K562 (cell line): Measurements from ENCODE around the gene UBE2J2. TPM values are rescaled to one million over a fixed set of nuclear protein-coding genes. Genes with fewer than 3 reads are reported as not detected.
A peak's percentile ranks its signal among the peaks of the same experiment; 100 is the strongest.

ENCODE experiments used
- BMI1 ChIP-seq: fragments of 150-350 bp; IDR thresholded peaks from 2 replicates; pipeline ENCODE4 v1.6.1; 2014; ENCODE audit warnings: low read length
- CAMTA2 ChIP-seq: fragments of 250-450 bp; sonication (Bioruptor Pico); conservative IDR thresholded peaks from 2 replicates; pipeline ENCODE4 v1.5.1; 2022
- EP300 ChIP-seq: IDR thresholded peaks from 2 replicates; pipeline ENCODE4 v1.6.1; 2012; ENCODE audit warnings: low read length, improper control_type of control experiment
- FOXA3 ChIP-seq, 2 experiments: fragments of 450-650 bp in 1 of 2; sonication (generic) in 1 of 2; formaldehyde crosslinking; IDR thresholded peaks in 1 of 2; conservative IDR thresholded peaks in 1 of 2; 2 replicates each; pipeline versions ENCODE4 v1.4.0 to v1.8.0; 2020 to 2022; ENCODE audit warnings: mild to moderate bottlenecking in 2 of 2, missing genetic modification reagents in 1 of 2
- GATAD2B ChIP-seq: fragments of 450-650 bp; IDR thresholded peaks from 2 replicates; pipeline ENCODE4 v1.6.1; 2017; ENCODE audit warnings: mild to moderate bottlenecking, borderline replicate concordance
- MAFG ChIP-seq: fragments of 450-650 bp; conservative IDR thresholded peaks from 2 replicates; pipeline ENCODE4 v1.6.1; 2016; ENCODE audit warnings: missing genetic modification characterization, missing compliant biosample characterization
- MCM3 ChIP-seq: fragments of 450-650 bp; IDR thresholded peaks from 2 replicates; pipeline ENCODE4 v1.6.1; 2016
- MYNN ChIP-seq, 2 experiments: sonication (generic); formaldehyde crosslinking in 1 of 2; IDR thresholded peaks; 2 replicates each; pipeline versions ENCODE4 v1.5.0 to v1.6.1; 2016 to 2020; ENCODE audit warnings: antibody characterized with exemption in 1 of 2, missing genetic modification reagents in 1 of 2
- NFXL1 ChIP-seq: fragments of 450-650 bp; formaldehyde crosslinking; IDR thresholded peaks from 2 replicates; pipeline ENCODE4 v1.4.0; 2021; ENCODE audit warnings: mild to moderate bottlenecking
- PHB ChIP-seq: fragments of 250-450 bp; sonication (Bioruptor Pico); IDR thresholded peaks from 2 replicates; pipeline ENCODE4 v1.5.0; 2021
- POLR2AphosphoS5 ChIP-seq: IDR thresholded peaks from 2 replicates; pipeline ENCODE4 v1.6.1; 2011; ENCODE audit warnings: mild to moderate bottlenecking, low read depth, low read length, moderate library complexity; ENCODE audit not compliant: control insufficient read depth, insufficient read depth
- PTRF ChIP-seq: fragments of 450-650 bp; IDR thresholded peaks from 2 replicates; pipeline ENCODE4 v1.6.1; 2016; ENCODE audit warnings: mild to moderate bottlenecking, missing genetic modification characterization, missing compliant biosample characterization
- RBM14 ChIP-seq: fragments of 200-400 bp; formaldehyde crosslinking; IDR thresholded peaks from 2 replicates; pipeline ENCODE4 v1.6.1; 2018; ENCODE audit warnings: low read depth, mild to moderate bottlenecking, low read length, moderate library complexity, borderline replicate concordance; ENCODE audit not compliant: insufficient read depth
- RBM15 ChIP-seq: fragments of 200-400 bp; formaldehyde crosslinking; IDR thresholded peaks from 2 replicates; pipeline ENCODE4 v1.6.1; 2018; ENCODE audit warnings: mild to moderate bottlenecking, low read length, moderate library complexity; ENCODE audit not compliant: insufficient read depth
- SUPT5H ChIP-seq: fragments of 450-650 bp; IDR thresholded peaks from 2 replicates; pipeline ENCODE4 v1.6.1; 2016
- TEAD1 ChIP-seq, 2 experiments: fragments of 450-650 bp in 1 of 2; sonication (generic) in 1 of 2; formaldehyde crosslinking; IDR thresholded peaks; 2 replicates each; pipeline versions ENCODE4 v1.4.0 to v1.8.0; 2020 to 2022; ENCODE audit warnings: mild to moderate bottlenecking in 2 of 2, missing genetic modification reagents in 1 of 2
- ZNF3 ChIP-seq: fragments of 250-450 bp; sonication (Bioruptor Pico); IDR thresholded peaks from 2 replicates; pipeline ENCODE4 v1.5.0; 2021; ENCODE audit warnings: mild to moderate bottlenecking, moderate library complexity
- ZNF311 ChIP-seq: fragments of 250-450 bp; sonication (Bioruptor Pico); IDR thresholded peaks from 2 replicates; pipeline ENCODE4 v1.4.0; 2020; ENCODE audit warnings: mild to moderate bottlenecking, moderate library complexity
- ZNF324 ChIP-seq: fragments of 250-450 bp; sonication (Bioruptor Pico); IDR thresholded peaks from 2 replicates; pipeline ENCODE4 v1.4.0; 2020; ENCODE audit warnings: mild to moderate bottlenecking
- ZNF384 ChIP-seq: IDR thresholded peaks from 2 replicates; pipeline ENCODE4 v1.6.1; 2012; ENCODE audit warnings: low read depth, low read length, improper control_type of control experiment
- ZNF589 ChIP-seq: fragments of 200-800 bp; sonication (Bioruptor generic); IDR thresholded peaks from 2 replicates; pipeline ENCODE4 v1.6.1; 2016; ENCODE audit warnings: low read depth, missing genetic modification characterization, missing compliant biosample characterization
- ZNF764 ChIP-seq: fragments of 250-450 bp; sonication (Bioruptor Pico); IDR thresholded peaks from 2 replicates; pipeline ENCODE4 v1.4.0; 2020; ENCODE audit warnings: low read depth, mild to moderate bottlenecking, moderate library complexity
- ZNF766 ChIP-seq: fragments of 200-800 bp; sonication (Bioruptor generic); conservative IDR thresholded peaks from 2 replicates; pipeline ENCODE4 v1.6.1; 2016; ENCODE audit warnings: missing genetic modification characterization, missing compliant biosample characterization
- polyA plus RNA-seq, 8 experiments: library from polyadenylated mRNA; depleted of rRNA in 4 of 8; stranded (reverse) in 5 of 8; unstranded in 3 of 8; fragments of >200 nt; fragmentation: Nextera tagmentation in 2 of 8; fragmentation: Illumina TruSeq in 1 of 8; extraction: Ambion mirVana in 2 of 8; extraction: Trizol in 1 of 8; gene quantifications; 2 replicates each; pipeline versions ENCODE4 v1.2.1 to v1.2.3, GENCODE V29; 2011 to 2014; ENCODE audit warnings: inconsistent platforms in 1 of 8, missing spikeins in 1 of 8
- total RNA-seq, 7 experiments: library from RNA; depleted of rRNA in 6 of 7; stranded (reverse); fragments of >200 nt in 6 of 7; fragmentation: Illumina TruSeq in 2 of 7; extraction: Trizol in 2 of 7; gene quantifications; 2 replicates each; pipeline versions ENCODE4 v1.2.1 to v1.2.3, GENCODE V29; 2011 to 2021; ENCODE audit warnings: low replicate concordance in 1 of 7
- TF ChIP-seq, protein P1 (sequence below): fragments of 450-650 bp; formaldehyde crosslinking; IDR thresholded peaks from 2 replicates; pipeline ENCODE4 v1.4.0; 2020; ENCODE audit warnings: mild to moderate bottlenecking
- TF ChIP-seq, protein P2 (sequence below): sonication (generic); formaldehyde crosslinking; IDR thresholded peaks from 2 replicates; pipeline ENCODE4 v1.8.0; 2022; ENCODE audit warnings: missing genetic modification reagents, mild to moderate bottlenecking, moderate library complexity, borderline replicate concordance
- TF ChIP-seq, protein P3 (sequence below), 3 experiments: fragments of 200-800 bp in 1 of 3; sonication (Bioruptor generic) in 1 of 3; sonication (generic) in 1 of 3; formaldehyde crosslinking in 1 of 3; IDR thresholded peaks; 2 replicates each; pipeline versions ENCODE4 v1.6.1 to v1.8.0; 2016 to 2022; ENCODE audit warnings: mild to moderate bottlenecking in 2 of 3, missing compliant biosample characterization in 2 of 3, missing genetic modification characterization in 2 of 3, missing genetic modification reagents in 1 of 3

Gene UBE2J2
- total and polyA plus RNA-seq, 9 of the 15 experiments (the other 6 are each of a cell fraction or from before 2014, with no cell fraction given), result 0.93 to 112 (median 75.5) TPM

DNA sequence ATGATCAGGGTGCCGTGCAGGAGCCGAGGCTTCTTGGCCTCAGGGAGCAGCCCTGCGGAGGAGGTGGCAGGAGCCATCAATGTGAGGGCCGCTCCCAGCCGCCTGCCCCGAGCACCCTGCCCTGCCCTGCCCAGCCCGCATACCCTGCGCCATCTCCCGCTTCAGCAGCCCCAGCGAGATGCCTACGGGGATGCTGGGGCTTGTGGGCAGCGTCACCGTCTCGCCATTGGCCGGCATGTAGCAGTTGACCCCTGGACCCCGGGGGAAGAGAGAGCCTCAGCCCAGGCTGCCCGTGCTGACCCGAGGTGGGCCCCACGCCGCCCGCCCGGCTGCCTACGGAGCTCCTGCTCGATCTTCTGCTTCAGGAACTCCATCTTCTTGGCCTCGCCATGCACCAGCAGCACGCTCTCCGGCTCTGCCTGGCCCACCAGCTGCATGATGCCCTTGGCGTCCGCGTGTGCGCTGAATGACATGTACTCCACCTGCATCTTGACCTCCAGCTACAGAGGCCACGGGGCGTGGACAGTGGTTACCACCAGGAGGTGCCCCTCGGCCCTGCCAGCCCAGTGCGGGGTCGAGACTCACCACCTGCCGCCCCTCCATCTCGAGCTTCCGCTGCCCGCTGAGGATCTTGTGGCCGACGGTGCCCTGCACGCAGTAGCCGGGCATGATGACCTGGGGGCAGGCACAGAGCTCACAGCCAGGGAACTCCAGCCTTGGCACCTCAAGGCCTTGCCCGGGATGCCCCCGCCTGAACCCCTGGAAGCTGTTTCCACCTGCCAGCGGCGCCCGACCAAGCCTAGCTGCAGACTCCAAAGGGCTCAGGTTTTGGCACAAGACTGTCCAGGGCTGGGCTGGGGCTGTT lies 39.0 kb upstream of the UBE2J2 start (continued):
- TF ChIP-seq, protein P1, sequence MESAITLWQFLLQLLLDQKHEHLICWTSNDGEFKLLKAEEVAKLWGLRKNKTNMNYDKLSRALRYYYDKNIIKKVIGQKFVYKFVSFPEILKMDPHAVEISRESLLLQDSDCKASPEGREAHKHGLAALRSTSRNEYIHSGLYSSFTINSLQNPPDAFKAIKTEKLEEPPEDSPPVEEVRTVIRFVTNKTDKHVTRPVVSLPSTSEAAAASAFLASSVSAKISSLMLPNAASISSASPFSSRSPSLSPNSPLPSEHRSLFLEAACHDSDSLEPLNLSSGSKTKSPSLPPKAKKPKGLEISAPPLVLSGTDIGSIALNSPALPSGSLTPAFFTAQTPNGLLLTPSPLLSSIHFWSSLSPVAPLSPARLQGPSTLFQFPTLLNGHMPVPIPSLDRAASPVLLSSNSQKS, result no peak
- TF ChIP-seq PHB (CRISPR knock-in tag) (no peak), POLR2AphosphoS5 (no peak), CAMTA2 (no peak), GATAD2B (no peak), FOXA3 (CRISPR knock-in tag; conservative IDR thresholded peaks at IDR 0.05 in 1 of 2, IDR thresholded peaks at IDR 0.05 in 1 of 2) (no peak), SUPT5H (peak; percentile 43), ZNF384 (no peak), RBM15 (no peak), NFXL1 (CRISPR knock-in tag) (no peak), ZNF311 (CRISPR knock-in tag) (no peak), ZNF766 (CRISPR knock-in tag) (no peak), TEAD1 (CRISPR knock-in tag; IDR thresholded peaks at IDR 0.05) (no peak), RBM14 (no peak), MCM3 (no peak), ZNF589 (no peak), ZNF3 (CRISPR knock-in tag) (no peak), PTRF (tag) (no peak), BMI1 (no peak), MAFG (tag) (no peak), MYNN (IDR thresholded peaks at IDR 0.05) (0 out of 2 replicates have a peak, but pooled peaks have one; percentile 13), MYNN (CRISPR knock-in tag; IDR thresholded peaks at IDR 0.05) (no peak), ZNF764 (CRISPR knock-in tag) (no peak), EP300 (no peak), ZNF324 (CRISPR knock-in tag) (no peak)
- TF ChIP-seq, protein P2, sequence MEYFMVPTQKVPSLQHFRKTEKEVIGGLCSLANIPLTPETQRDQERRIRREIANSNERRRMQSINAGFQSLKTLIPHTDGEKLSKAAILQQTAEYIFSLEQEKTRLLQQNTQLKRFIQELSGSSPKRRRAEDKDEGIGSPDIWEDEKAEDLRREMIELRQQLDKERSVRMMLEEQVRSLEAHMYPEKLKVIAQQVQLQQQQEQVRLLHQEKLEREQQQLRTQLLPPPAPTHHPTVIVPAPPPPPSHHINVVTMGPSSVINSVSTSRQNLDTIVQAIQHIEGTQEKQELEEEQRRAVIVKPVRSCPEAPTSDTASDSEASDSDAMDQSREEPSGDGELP, result no peak
- TF ChIP-seq, protein P3, sequence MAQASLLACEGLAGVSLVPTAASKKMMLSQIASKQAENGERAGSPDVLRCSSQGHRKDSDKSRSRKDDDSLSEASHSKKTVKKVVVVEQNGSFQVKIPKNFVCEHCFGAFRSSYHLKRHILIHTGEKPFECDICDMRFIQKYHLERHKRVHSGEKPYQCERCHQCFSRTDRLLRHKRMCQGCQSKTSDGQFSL (CRISPR knock-in tag; IDR thresholded peaks at IDR 0.05), result peak; percentile 15; the same call in 1 of the 2 replicates
- TF ChIP-seq, protein P3 (tag; IDR thresholded peaks at IDR 0.05), result no peak
